PFSK-1 (cell line): ENCODE data around the gene U2AF2.

Experiments used
- FOXP2 ChIP-seq: optimal IDR thresholded peaks from 2 replicates; pipeline ENCODE3; 2011; ENCODE audit warnings: borderline replicate concordance, control low read depth, inconsistent platforms; ENCODE audit not compliant: insufficient read depth; ENCODE audit errors: extremely low read length, extremely low read depth
- POLR2AphosphoS5 ChIP-seq: IDR thresholded peaks from 2 replicates; pipeline ENCODE4 v1.6.1; 2012; ENCODE audit warnings: low read depth, mild to moderate bottlenecking, control low read depth, low read length, moderate library complexity
- SIN3A ChIP-seq: IDR thresholded peaks from 2 replicates; pipeline ENCODE4 v1.6.1; 2012; ENCODE audit warnings: mild to moderate bottlenecking, low read length, moderate library complexity, borderline replicate concordance; ENCODE audit not compliant: insufficient read depth
- TAF1 ChIP-seq: IDR thresholded peaks from 2 replicates; pipeline ENCODE4 v1.6.1; 2012; ENCODE audit warnings: low read length, control low read depth, borderline replicate concordance; ENCODE audit not compliant: insufficient read depth
- TF ChIP-seq, protein P1 (sequence below), 2 experiments: IDR thresholded peaks; 2 replicates each; pipeline versions ENCODE4 v1.6.1 to v1.8.0; 2011 to 2012; ENCODE audit warnings: low read depth in 2 of 2, low read length in 2 of 2, control low read depth in 1 of 2, inconsistent platforms in 1 of 2, mild to moderate bottlenecking in 1 of 2, moderate library complexity in 1 of 2; ENCODE audit not compliant: insufficient read depth in 1 of 2

The U2AF2 gene

DNA sequence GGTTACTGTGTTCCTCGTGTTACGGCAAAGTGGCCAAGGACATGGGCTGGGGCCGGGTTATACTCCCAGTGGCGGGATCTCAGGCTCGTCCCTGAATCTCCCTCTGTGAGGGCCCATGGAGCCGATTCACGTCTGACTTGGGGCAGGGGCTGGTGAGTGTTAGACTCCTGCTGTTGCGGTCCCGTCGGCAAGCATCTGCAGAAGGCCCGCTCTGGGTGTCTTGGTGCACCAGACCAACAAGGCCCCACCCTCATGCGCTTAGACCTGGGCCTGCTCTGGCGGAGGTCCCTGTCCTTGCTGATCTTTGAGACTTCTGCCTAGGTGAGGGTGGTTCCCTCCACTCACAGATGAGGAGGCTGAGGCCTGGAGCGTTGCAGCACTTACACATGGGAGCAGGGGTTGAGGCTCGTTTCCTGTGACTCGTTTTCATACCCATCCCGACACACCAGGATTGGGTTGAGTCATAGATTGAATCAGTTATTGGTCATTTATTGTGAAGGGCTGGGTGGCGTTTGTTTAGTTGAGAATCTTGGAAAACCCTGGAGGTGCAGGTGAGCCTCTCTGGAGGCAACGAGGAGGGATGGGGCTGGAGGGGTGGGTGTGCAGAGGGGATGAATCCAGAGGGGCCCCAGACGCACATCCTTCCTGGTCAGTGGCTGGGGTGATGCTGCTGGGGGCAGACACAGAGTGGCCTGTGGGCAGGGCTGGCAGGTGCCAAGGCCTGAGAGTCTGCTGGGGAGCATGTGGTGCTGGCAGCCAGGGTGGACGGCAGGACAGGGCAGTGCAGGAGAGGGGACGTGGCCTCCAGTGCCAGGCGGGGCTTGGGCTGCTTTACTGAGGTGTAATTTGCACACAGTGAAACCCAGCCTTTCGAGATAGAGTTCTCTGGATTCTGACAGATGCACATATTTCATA lies 24.8 kb downstream of the U2AF2 start:
- TF ChIP-seq FOXP2 (no peak), SIN3A (no peak), TAF1 (no peak)

DNA sequence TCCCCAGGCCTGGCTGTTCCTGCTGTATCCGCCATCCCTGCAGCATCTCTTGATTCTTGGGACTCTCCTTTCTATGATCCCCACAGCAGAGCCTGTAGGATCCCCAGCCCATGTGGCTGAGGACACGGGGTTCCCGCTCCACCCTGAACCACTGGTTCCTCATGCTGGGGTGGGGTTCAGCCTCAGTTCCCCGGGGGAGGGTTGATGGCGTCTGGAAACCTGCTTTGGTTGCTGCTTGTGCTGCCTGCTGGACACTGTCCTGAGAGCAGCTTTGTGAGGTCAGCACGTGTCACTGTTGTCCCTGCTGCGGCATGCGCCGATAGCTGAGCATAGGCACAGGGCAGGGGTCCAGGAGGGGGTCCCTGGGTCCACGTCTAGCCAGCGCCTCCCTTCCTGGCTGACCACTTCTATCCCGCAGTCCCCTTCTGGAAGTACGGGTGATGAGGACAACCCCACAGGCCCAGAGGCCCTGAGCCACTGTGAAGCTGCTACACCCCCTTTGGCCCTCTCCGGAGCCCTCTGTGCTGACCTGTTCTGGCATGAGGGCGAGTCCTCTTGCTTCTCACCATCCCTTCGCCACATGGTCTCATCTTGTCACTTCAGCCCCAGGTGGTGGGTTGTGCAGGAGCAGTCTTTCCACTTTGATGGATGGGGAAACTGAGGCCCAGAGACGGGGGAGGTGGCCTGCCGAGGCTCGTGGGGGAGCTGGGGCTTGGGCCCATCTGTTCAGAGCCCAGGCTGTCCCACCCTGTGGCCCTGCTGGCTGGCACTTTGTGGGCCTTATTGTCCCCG lies 25.7 kb downstream of the U2AF2 start:
- TF ChIP-seq, protein P1, sequence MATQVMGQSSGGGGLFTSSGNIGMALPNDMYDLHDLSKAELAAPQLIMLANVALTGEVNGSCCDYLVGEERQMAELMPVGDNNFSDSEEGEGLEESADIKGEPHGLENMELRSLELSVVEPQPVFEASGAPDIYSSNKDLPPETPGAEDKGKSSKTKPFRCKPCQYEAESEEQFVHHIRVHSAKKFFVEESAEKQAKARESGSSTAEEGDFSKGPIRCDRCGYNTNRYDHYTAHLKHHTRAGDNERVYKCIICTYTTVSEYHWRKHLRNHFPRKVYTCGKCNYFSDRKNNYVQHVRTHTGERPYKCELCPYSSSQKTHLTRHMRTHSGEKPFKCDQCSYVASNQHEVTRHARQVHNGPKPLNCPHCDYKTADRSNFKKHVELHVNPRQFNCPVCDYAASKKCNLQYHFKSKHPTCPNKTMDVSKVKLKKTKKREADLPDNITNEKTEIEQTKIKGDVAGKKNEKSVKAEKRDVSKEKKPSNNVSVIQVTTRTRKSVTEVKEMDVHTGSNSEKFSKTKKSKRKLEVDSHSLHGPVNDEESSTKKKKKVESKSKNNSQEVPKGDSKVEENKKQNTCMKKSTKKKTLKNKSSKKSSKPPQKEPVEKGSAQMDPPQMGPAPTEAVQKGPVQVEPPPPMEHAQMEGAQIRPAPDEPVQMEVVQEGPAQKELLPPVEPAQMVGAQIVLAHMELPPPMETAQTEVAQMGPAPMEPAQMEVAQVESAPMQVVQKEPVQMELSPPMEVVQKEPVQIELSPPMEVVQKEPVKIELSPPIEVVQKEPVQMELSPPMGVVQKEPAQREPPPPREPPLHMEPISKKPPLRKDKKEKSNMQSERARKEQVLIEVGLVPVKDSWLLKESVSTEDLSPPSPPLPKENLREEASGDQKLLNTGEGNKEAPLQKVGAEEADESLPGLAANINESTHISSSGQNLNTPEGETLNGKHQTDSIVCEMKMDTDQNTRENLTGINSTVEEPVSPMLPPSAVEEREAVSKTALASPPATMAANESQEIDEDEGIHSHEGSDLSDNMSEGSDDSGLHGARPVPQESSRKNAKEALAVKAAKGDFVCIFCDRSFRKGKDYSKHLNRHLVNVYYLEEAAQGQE (IDR thresholded peaks at IDR 0.05; ENCODE audit: insufficient read depth in 1 of 2, low read depth in 2 of 2, low read length in 2 of 2): no peak
- TF ChIP-seq FOXP2 (no peak), SIN3A (no peak), TAF1 (no peak), POLR2AphosphoS5 (no peak)

DNA sequence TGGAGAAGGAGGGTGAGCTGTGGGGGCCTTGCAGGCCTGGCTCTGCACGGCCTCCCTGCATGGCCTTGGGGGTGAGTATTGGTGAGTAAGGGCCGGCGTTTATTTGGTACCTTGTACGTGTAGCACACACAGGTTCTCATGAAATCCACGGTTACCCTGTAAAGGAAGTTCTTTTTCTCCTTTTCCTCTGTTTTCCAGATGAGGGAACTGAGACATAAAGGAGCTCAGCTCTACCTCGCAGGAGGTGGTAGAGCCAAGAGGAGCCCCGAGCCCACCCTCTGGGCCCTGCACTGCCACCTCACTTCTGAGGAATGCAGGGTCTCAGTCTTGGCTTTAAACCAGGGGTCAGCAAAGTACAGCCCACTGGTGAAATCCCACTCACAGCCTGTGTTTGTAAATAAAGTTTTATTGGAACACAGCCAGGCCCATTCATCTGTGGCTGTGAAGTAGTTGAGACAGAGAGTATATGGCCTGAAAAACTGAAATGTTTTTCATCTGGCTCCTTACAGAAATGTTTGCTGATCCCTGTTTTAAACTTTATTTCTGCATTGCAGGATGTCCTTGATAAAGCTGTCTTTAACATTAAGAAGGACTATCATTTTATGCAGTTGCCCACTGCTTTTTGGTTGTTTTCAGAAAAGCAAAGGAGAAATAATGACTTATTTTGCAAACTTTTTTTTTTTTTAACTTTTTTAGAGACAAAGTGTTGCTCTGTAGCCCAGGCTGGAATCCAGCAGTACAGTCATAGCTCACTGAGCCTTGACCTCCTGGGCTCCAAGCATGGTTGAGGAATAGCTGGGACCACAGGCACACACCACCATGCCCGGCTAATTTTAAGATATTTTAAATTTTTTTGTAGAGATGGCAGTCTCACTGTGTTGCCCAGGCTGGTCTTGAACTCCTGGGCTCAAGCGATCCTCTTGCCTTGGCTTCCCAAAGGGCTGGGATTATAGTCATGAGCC lies 26.6 kb downstream of the U2AF2 start:
- TF ChIP-seq TAF1 (no peak), FOXP2 (no peak), POLR2AphosphoS5 (no peak), SIN3A (no peak)
- TF ChIP-seq, protein P1 (IDR thresholded peaks at IDR 0.05; ENCODE audit: insufficient read depth in 1 of 2, low read depth in 2 of 2, low read length in 2 of 2): no peak

DNA sequence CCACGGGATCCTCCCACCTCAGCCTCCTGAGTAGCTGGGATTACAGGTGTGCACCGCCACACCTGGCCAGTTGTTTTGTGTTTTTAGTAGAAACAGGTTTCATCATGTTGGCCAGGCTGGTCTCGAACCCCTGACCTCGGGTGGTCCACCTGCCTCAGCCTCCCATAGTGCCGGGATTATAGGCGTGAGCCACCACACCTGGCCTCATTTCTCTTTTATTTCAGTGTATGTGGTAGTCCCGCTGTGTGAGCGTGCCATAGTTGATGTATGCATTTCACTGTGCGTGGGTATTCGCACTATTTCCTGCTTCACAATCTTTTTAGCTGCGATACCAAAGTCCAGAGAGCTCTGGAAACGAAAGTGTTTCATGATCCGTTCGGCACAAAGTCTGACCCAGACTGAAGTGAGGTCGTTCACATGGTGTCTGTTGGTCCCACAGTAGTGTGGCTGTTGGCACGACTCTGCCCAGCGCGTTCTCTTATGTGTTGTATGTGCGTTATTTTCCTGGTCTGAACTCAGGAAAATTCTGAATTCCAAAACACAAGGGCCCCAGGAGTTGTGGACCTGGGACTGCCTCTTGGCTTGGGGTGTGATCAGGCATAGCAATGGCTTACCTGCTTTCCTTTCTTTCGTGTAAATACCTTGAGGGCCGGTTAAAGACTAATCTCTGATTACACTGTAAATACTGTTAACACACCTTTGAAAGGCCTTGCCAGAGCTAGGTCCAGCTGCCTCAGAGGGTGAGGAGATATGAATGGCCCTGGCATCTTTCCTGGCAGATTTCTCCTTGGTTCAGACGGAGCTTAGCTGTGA lies 28.8 kb downstream of the U2AF2 start:
- no peak for TF ChIP-seq SIN3A
- no peak for TF ChIP-seq TAF1
- TF ChIP-seq, protein P1 (IDR thresholded peaks at IDR 0.05; ENCODE audit: insufficient read depth in 1 of 2, low read depth in 2 of 2, low read length in 2 of 2): no peak
- no peak for TF ChIP-seq FOXP2
- TF ChIP-seq POLR2AphosphoS5: no peak
